ENCODE data around the gene CROCC.
A peak's percentile ranks its signal among the peaks of the same experiment; 100 is the strongest.

CROCC gene

GRCh38 chr1:17011092-17011438, 89.3 kb downstream of the CROCC start:
- TF ChIP-seq CTCF (IDR thresholded peaks at IDR 0.05; ENCODE audit: low read depth, low read length) = no peak
- H3K4me3 ChIP-seq (replicated peaks in 1 of 2; ENCODE audit: low read depth in 2 of 2, low read length in 2 of 2) = peak overlapping the region; percentile 69 to 84
- no peak for DNase-seq (ENCODE audit: low read depth in 2 of 2)

GRCh38 chr1:17011439-17012307, 89.9 kb downstream of the CROCC start, which contains the start of gene ATP13A2:
Gene ATP13A2 (minus strand): TSS chr1:17011928. CDS start chr1:17011738, 190 bp downstream.
- peak within 1 kb of the TSS; percentile 69 to 84 for H3K4me3 ChIP-seq (replicated peaks in 1 of 2; ENCODE audit: low read depth in 2 of 2, low read length in 2 of 2)
- TF ChIP-seq CTCF (IDR thresholded peaks at IDR 0.05; ENCODE audit: low read depth, low read length) = no peak
- DNase-seq (ENCODE audit: low read depth in 2 of 2) = peak; percentile 56 to 72

GRCh38 chr1:17012775-17013490, 91.2 kb downstream of the CROCC start:
- H3K4me3 ChIP-seq (replicated peaks in 1 of 2; ENCODE audit: low read depth in 2 of 2, low read length in 2 of 2) = no peak overlapping the region
- TF ChIP-seq CTCF (IDR thresholded peaks at IDR 0.05; ENCODE audit: low read depth, low read length) = no peak
- peak; percentile 47 to 72 for DNase-seq (ENCODE audit: low read depth in 2 of 2)

GRCh38 chr1:17013491-17014320, 92.0 kb downstream of the CROCC start:
- no peak for TF ChIP-seq CTCF (IDR thresholded peaks at IDR 0.05; ENCODE audit: low read depth, low read length)
- no peak overlapping the region for H3K4me3 ChIP-seq (replicated peaks in 1 of 2; ENCODE audit: low read depth in 2 of 2, low read length in 2 of 2)
- peak in 1 of 2 donors; percentile 27 for DNase-seq (ENCODE audit: low read depth in 2 of 2)

- TF ChIP-seq CTCF (IDR thresholded peaks at IDR 0.05; ENCODE audit: low read depth, low read length) = no peak
- no peak overlapping the region for H3K4me3 ChIP-seq (replicated peaks in 1 of 2; ENCODE audit: low read depth in 2 of 2, low read length in 2 of 2)
- DNase-seq (ENCODE audit: low read depth in 2 of 2) = no peak
Measured at GRCh38 chr1:17014671-17015567, 93.2 kb downstream of the CROCC start.

GRCh38 chr1:17016317-17016661, 94.6 kb downstream of the CROCC start:
- peak; percentile 25 to 71 for DNase-seq (ENCODE audit: low read depth in 2 of 2)
- TF ChIP-seq CTCF (IDR thresholded peaks at IDR 0.05; ENCODE audit: low read depth, low read length) = no peak
- no peak overlapping the region for H3K4me3 ChIP-seq (replicated peaks in 1 of 2; ENCODE audit: low read depth in 2 of 2, low read length in 2 of 2)

Data from cardiac fibroblast (primary cell).